Mammary epithelial cell (primary cell): ENCODE data around the gene MX1.

Experiments
- EZH2 ChIP-seq: IDR thresholded peaks from 2 replicates; pipeline ENCODE4 v1.6.1; 2012; ENCODE audit warnings: low read length, inconsistent platforms, borderline replicate concordance
- TF ChIP-seq, protein P1 (sequence below), 2 donors: IDR thresholded peaks in 1 of 2; conservative IDR thresholded peaks in 1 of 2; 2 replicates each; pipeline ENCODE4 v1.5.1; 2011 to 2012; ENCODE audit warnings: inconsistent platforms in 2 of 2, low read length in 2 of 2, mild to moderate bottlenecking in 2 of 2, control low read depth in 1 of 2, low read depth in 1 of 2; ENCODE audit not compliant: insufficient read depth in 1 of 2; ENCODE audit errors: extremely low read depth in 1 of 2

DNA sequence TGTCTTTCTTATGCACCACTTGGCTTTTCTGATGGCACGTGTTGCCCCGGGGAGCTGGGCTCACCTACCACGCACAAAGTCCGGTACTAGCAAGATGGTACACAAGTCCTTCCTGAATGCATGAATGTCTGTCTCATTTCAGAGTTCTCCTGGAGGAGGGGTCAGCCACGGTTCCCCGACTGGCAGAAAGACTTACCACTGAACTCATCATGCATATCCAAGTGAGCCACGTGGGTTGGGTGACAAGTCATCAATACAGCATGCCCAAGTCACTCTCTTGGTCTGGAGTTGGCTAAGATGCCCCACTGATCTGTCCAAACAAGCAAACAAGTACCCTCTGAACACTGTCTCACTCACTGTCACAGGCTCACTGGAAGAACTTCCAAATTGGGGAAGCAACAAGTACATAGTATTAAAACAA, 28.6 kb upstream of the MX1 start:
- TF ChIP-seq, protein P1, sequence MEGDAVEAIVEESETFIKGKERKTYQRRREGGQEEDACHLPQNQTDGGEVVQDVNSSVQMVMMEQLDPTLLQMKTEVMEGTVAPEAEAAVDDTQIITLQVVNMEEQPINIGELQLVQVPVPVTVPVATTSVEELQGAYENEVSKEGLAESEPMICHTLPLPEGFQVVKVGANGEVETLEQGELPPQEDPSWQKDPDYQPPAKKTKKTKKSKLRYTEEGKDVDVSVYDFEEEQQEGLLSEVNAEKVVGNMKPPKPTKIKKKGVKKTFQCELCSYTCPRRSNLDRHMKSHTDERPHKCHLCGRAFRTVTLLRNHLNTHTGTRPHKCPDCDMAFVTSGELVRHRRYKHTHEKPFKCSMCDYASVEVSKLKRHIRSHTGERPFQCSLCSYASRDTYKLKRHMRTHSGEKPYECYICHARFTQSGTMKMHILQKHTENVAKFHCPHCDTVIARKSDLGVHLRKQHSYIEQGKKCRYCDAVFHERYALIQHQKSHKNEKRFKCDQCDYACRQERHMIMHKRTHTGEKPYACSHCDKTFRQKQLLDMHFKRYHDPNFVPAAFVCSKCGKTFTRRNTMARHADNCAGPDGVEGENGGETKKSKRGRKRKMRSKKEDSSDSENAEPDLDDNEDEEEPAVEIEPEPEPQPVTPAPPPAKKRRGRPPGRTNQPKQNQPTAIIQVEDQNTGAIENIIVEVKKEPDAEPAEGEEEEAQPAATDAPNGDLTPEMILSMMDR (conservative IDR thresholded peaks at IDR 0.05 in 1 of 2, IDR thresholded peaks at IDR 0.05 in 1 of 2; ENCODE audit: extremely low read depth in 1 of 2, insufficient read depth in 1 of 2, low read depth in 1 of 2, low read length in 2 of 2), result no peak
- TF ChIP-seq EZH2, result no peak
